Gastrocnemius medialis (tissue), 4 donors: Measurements from ENCODE around the gene ADGRV1.

Source experiments
- POLR2A ChIP-seq, 2 donors: fragments of 450-650 bp; IDR thresholded peaks; one replicate each; pipeline ENCODE4 v1.6.1; 2017; ENCODE audit warnings: antibody characterized with exemption in 2 of 2, mild to moderate bottlenecking in 2 of 2, moderate library complexity in 2 of 2
- TF ChIP-seq, protein P1 (sequence below), 5 experiments: fragments of 450-650 bp in 3 of 5; fragments of 200-600 bp in 2 of 5; sonication (generic) in 2 of 5; IDR thresholded peaks in 4 of 5; conservative IDR thresholded peaks in 1 of 5; 1 replicate in 4 of 5; 2 replicates in 1 of 5; pipeline ENCODE4 v1.5.1; 2016 to 2019; ENCODE audit warnings: antibody characterized with exemption in 5 of 5, mild to moderate bottlenecking in 3 of 5, moderate library complexity in 3 of 5

DNA sequence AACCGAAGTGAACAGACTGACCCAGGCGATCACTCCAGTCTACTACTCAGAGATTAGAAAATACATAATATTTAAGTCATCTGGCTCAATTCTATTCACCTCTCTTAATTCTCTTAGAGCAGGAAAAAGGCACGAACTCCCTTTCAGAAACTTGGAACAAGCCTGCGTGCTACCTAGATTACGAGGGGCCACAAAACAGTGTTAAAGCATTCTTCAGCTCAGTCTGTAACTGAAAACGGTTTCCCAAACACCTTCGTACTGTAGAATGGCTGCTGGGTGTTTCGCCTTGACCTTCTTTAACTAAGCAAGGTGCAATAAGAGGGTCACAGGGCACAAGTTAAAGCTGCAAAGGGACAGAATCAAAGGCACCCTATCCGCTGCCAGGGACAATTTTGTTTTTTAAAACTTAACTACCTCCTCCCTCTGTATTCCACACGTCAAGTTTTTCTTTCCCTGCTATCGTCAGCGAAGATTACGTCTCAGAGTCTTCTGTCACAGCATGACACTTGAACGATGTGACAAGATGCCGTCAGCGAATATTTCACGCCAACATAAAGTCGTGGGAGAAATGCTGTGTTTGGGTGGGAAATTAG lies 29.9 kb upstream of the ADGRV1 start:
- TF ChIP-seq POLR2A (IDR thresholded peaks at IDR 0.05): no peak
- TF ChIP-seq, protein P1, sequence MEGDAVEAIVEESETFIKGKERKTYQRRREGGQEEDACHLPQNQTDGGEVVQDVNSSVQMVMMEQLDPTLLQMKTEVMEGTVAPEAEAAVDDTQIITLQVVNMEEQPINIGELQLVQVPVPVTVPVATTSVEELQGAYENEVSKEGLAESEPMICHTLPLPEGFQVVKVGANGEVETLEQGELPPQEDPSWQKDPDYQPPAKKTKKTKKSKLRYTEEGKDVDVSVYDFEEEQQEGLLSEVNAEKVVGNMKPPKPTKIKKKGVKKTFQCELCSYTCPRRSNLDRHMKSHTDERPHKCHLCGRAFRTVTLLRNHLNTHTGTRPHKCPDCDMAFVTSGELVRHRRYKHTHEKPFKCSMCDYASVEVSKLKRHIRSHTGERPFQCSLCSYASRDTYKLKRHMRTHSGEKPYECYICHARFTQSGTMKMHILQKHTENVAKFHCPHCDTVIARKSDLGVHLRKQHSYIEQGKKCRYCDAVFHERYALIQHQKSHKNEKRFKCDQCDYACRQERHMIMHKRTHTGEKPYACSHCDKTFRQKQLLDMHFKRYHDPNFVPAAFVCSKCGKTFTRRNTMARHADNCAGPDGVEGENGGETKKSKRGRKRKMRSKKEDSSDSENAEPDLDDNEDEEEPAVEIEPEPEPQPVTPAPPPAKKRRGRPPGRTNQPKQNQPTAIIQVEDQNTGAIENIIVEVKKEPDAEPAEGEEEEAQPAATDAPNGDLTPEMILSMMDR (IDR thresholded peaks at IDR 0.05 in 4 of 5, conservative IDR thresholded peaks at IDR 0.05 in 1 of 5): no peak
